IMR-90 (cell line): ENCODE measurements around the gene SERPINB1. TPM values are rescaled to one million over a fixed set of nuclear protein-coding genes. Genes with fewer than 3 reads are reported as not detected.
A peak's percentile ranks its signal among the peaks of the same experiment; 100 is the strongest.

ENCODE experiments used
- ATAC-seq: fragments of 200-7000 bp; cut with Tn5 transposase; 2 replicates; pipeline ENCODE4 v1.9.1; 2020; ENCODE audit warnings: low read depth, mild to moderate bottlenecking, moderate library complexity
- BruUV-seq: library from RNA; stranded (reverse); fragments of 400-500 nt; replicated peaks from 2 replicates; lab custom pipeline; 2021; lab: Mats Ljungman, UMichigan
- CTCF ChIA-PET: fragments of 300-600 bp; formaldehyde crosslinking; extraction: SDS; loops from one replicate; lab custom pipeline; 2021; ENCODE audit warnings: antibody characterized with exemption; lab: Yijun Ruan, JAX
- POLR2A ChIA-PET: fragments of 300-600 bp; sonication (Branson Sonifier 250); formaldehyde crosslinking; loops from one replicate; lab custom pipeline; 2022; ENCODE audit warnings: antibody characterized with exemption; ENCODE audit not compliant: unreplicated experiment; lab: Charles Lee
- DNase-seq: peaks from one replicate; pipeline ENCODE4 v3.0.0; 2013
- H2AFZ ChIP-seq: replicated peaks from 2 replicates; pipeline ENCODE3; 2013; ENCODE audit warnings: low read length, mild to moderate bottlenecking; ENCODE audit not compliant: poor library complexity
- H2AK5ac ChIP-seq: 2 replicates; pipeline ENCODE4 v1.6.1; 2013; ENCODE audit warnings: low read depth, low read length, inconsistent platforms
- H2AK9ac ChIP-seq: replicated peaks from 2 replicates; pipeline ENCODE3; 2013; ENCODE audit warnings: mild to moderate bottlenecking, low read depth, low read length, moderate library complexity; ENCODE audit not compliant: poor library complexity
- H2BK120ac ChIP-seq: 2 replicates; pipeline ENCODE4 v1.6.1; 2013; ENCODE audit warnings: low read depth, low read length, inconsistent platforms
- H2BK15ac ChIP-seq: 3 replicates; pipeline ENCODE4 v1.6.1; 2013; ENCODE audit warnings: low read depth, low read length, inconsistent platforms
- H2BK20ac ChIP-seq: 2 replicates; pipeline ENCODE4 v1.6.1; 2013; ENCODE audit warnings: low read depth, mild to moderate bottlenecking, inconsistent platforms, low read length, moderate library complexity
- H2BK5ac ChIP-seq: 2 replicates; pipeline ENCODE4 v1.6.1; 2013; ENCODE audit warnings: mild to moderate bottlenecking, low read depth, low read length, inconsistent platforms; ENCODE audit not compliant: poor library complexity, severe bottlenecking
- H3K14ac ChIP-seq: replicated peaks from 2 replicates; pipeline ENCODE4 v1.6.1; 2013; ENCODE audit warnings: low read depth, low read length, inconsistent platforms
- H3K18ac ChIP-seq: 2 replicates; pipeline ENCODE4 v1.6.1; 2013; ENCODE audit warnings: low read depth, low read length, control low read depth
- H3K23ac ChIP-seq: 2 replicates; pipeline ENCODE4 v1.6.1; 2013; ENCODE audit warnings: low read depth, low read length, inconsistent platforms
- H3K27ac ChIP-seq: 2 replicates; pipeline ENCODE4 v1.5.1; 2013; ENCODE audit warnings: mild to moderate bottlenecking, control low read depth, low read length; ENCODE audit not compliant: insufficient read depth
- H3K27me3 ChIP-seq: 2 replicates; pipeline ENCODE4 v1.6.1; 2013; ENCODE audit warnings: low read length; ENCODE audit not compliant: control insufficient read depth, insufficient read depth
- H3K36me3 ChIP-seq: 2 replicates; pipeline ENCODE4 v1.6.1; 2013; ENCODE audit warnings: low read length, mixed read lengths; ENCODE audit not compliant: control insufficient read depth, insufficient read depth
- H3K4ac ChIP-seq: 2 replicates; pipeline ENCODE4 v1.6.1; 2013; ENCODE audit warnings: low read depth, low read length, inconsistent platforms
- H3K4me1 ChIP-seq: 2 replicates; pipeline ENCODE4 v1.6.1; 2013; ENCODE audit warnings: low read length, mixed read lengths; ENCODE audit not compliant: control insufficient read depth, insufficient read depth
- H3K4me2 ChIP-seq: 2 replicates; pipeline ENCODE4 v1.6.1; 2013; ENCODE audit warnings: low read depth, mild to moderate bottlenecking, control low read depth, low read length, moderate library complexity
- H3K4me3 ChIP-seq: 2 replicates; pipeline ENCODE4 v1.5.1; 2013; ENCODE audit warnings: low read depth, mild to moderate bottlenecking, control low read depth, low read length, moderate library complexity; ENCODE audit not compliant: insufficient read depth
- H3K56ac ChIP-seq: 2 replicates; pipeline ENCODE4 v1.6.1; 2013; ENCODE audit warnings: low read length, inconsistent platforms; ENCODE audit not compliant: insufficient read depth; ENCODE audit errors: extremely low read depth
- H3K79me1 ChIP-seq, 2 experiments: 2 replicates each; pipeline ENCODE4 v1.6.1; 2013; ENCODE audit warnings: low read length in 2 of 2, inconsistent platforms in 1 of 2, low read depth in 1 of 2
- H3K9ac ChIP-seq: 2 replicates; pipeline ENCODE4 v1.6.1; 2013; ENCODE audit warnings: low read depth, low read length, control low read depth
- H3K9me1 ChIP-seq: 2 replicates; pipeline ENCODE4 v1.6.1; 2013; ENCODE audit warnings: low read length, inconsistent platforms; ENCODE audit not compliant: insufficient read depth
- H3K9me3 ChIP-seq: 2 replicates; pipeline ENCODE4 v1.6.1; 2013; ENCODE audit warnings: low read length; ENCODE audit not compliant: control insufficient read depth, insufficient read depth
- H4K20me1 ChIP-seq: 2 replicates; pipeline ENCODE4 v1.6.1; 2013; ENCODE audit warnings: low read length, inconsistent platforms; ENCODE audit not compliant: insufficient read depth
- H4K5ac ChIP-seq: 2 replicates; pipeline ENCODE4 v1.6.1; 2013; ENCODE audit warnings: mild to moderate bottlenecking, low read depth, low read length, control low read depth
- H4K8ac ChIP-seq, 2 experiments: 2 replicates each; pipeline ENCODE4 v1.6.1; 2013; ENCODE audit warnings: low read depth in 2 of 2, low read length in 2 of 2, control low read depth in 1 of 2, inconsistent platforms in 1 of 2
- H4K91ac ChIP-seq: 2 replicates; pipeline ENCODE4 v1.6.1; 2013; ENCODE audit warnings: low read depth, low read length, inconsistent platforms; ENCODE audit not compliant: insufficient read depth
- BHLHE40 ChIP-seq: fragments of 150-350 bp; IDR thresholded peaks from 2 replicates; pipeline ENCODE4 v1.6.1; 2016; ENCODE audit warnings: mild to moderate bottlenecking, low read depth, low read length
- CEBPB ChIP-seq: IDR thresholded peaks from 2 replicates; pipeline ENCODE4 v1.6.1; 2012; ENCODE audit warnings: low read depth, low read length, improper control_type of control experiment
- CHD1 ChIP-seq: IDR thresholded peaks from 2 replicates; pipeline ENCODE4 v1.6.1; 2012; ENCODE audit warnings: low read depth, low read length, improper control_type of control experiment
- CTCF ChIP-seq: conservative IDR thresholded peaks from 2 replicates; pipeline ENCODE4 v1.5.1; 2012; ENCODE audit warnings: mild to moderate bottlenecking, low read depth, low read length, improper control_type of control experiment
- ELK1 ChIP-seq: fragments of 150-350 bp; IDR thresholded peaks from 2 replicates; pipeline ENCODE4 v1.6.1; 2016; ENCODE audit warnings: low read depth, mild to moderate bottlenecking, low read length, moderate library complexity, borderline replicate concordance
- FOS ChIP-seq: fragments of 150-350 bp; IDR thresholded peaks from 2 replicates; pipeline ENCODE4 v1.6.1; 2016; ENCODE audit warnings: low read depth, low read length
- MAFK ChIP-seq: IDR thresholded peaks from 2 replicates; pipeline ENCODE4 v1.6.1; 2012; ENCODE audit warnings: low read depth, low read length, improper control_type of control experiment
- MXI1 ChIP-seq: IDR thresholded peaks from 2 replicates; pipeline ENCODE4 v1.6.1; 2012; ENCODE audit warnings: low read depth, mild to moderate bottlenecking, low read length, moderate library complexity, borderline replicate concordance
- NFE2L2 ChIP-seq: fragments of 150-350 bp; IDR thresholded peaks from 2 replicates; pipeline ENCODE4 v1.6.1; 2016; ENCODE audit warnings: low read depth, mild to moderate bottlenecking, low read length
- RCOR1 ChIP-seq: IDR thresholded peaks from 2 replicates; pipeline ENCODE4 v1.6.1; 2012; ENCODE audit warnings: mild to moderate bottlenecking, low read length, improper control_type of control experiment; ENCODE audit not compliant: insufficient replicate concordance
- RFX5 ChIP-seq: IDR thresholded peaks from 2 replicates; pipeline ENCODE4 v1.8.0; 2012; ENCODE audit warnings: low read depth, mild to moderate bottlenecking, low read length, moderate library complexity
- USF2 ChIP-seq: fragments of 150-350 bp; IDR thresholded peaks from 2 replicates; pipeline ENCODE4 v1.6.1; 2017; ENCODE audit warnings: mild to moderate bottlenecking, antibody characterized with exemption, low read length, low read depth
- WGBS, 2 experiments: methylation state at CpG; one replicate each; pipeline versions ENCODE4 v1.1.5 to v1.1.7; 2013; ENCODE audit warnings: missing lambda C conversion rate in 2 of 2; ENCODE audit not compliant: insufficient read length in 1 of 2; ENCODE audit errors: extremely low coverage in 2 of 2; 5-methylcytosine and 5-hydroxymethylcytosine counted together
- dilution Hi-C: fragments of 300-500 bp; cut with HindIII; formaldehyde crosslinking; loops from one replicate; pipeline ENCODE4 v1.14.3; 2018; ENCODE audit warnings: low sequenced_read_pairs; ENCODE audit not compliant: unreplicated experiment
- in situ Hi-C: fragments of 300-500 bp; cut with MboI; formaldehyde crosslinking; loops from 3 replicates; pipeline ENCODE4 v1.14.3; 2019; ENCODE audit warnings: low sequenced_read_pairs, inconsistent platforms, mixed read lengths
- intact Hi-C: fragments of 100-400 bp; cut with micrococcal nuclease; formaldehyde crosslinking; loops from 2 replicates; pipeline ENCODE4 v1.10.0; 2022
- polyA plus RNA-seq, 3 experiments: library from polyadenylated mRNA; depleted of rRNA; stranded (reverse); fragments of >200 nt; gene quantifications; 2 replicates each; pipeline ENCODE4 v1.2.3, GENCODE V29; 2012; ENCODE audit warnings: low replicate concordance in 1 of 3
- total RNA-seq: library from RNA; depleted of rRNA; stranded (reverse); fragments of >200 nt; gene quantifications from 2 replicates; pipeline ENCODE4 v1.2.3, GENCODE V29; 2012

Gene SERPINB1
- total and polyA plus RNA-seq, 2 of the 4 experiments (the other 2 are of a cell fraction): 6.1 to 9.1 TPM

- peaks cover 6% of the 10 kb centered on the region for H3K36me3 ChIP-seq
- H4K20me1 ChIP-seq: no peaks in the 10 kb centered on the region
- no peak overlapping the region for H3K14ac ChIP-seq
- BruUV-seq: no TSS peak
- WGBS, 2 experiments: no CpG with 5 or more reads among the region's 2 CpGs
- no peak overlapping the region for H4K91ac ChIP-seq
- H3K4ac ChIP-seq: no peak overlapping the region
- no peaks in the 10 kb centered on the region for H3K9me3 ChIP-seq
- no peak overlapping the region for H3K4me2 ChIP-seq
- no peak overlapping the region for H2AFZ ChIP-seq
- H4K5ac ChIP-seq: no peak overlapping the region
- no peak overlapping the region for H2BK5ac ChIP-seq
- no peak overlapping the region for H3K4me3 ChIP-seq
- H3K79me1 ChIP-seq: peaks cover 4 to 5% of the 10 kb centered on the region in 2 experiments; a peak in 3 of 4 replicates
- H4K8ac ChIP-seq: no peak overlapping the region
- no peak overlapping the region for H3K9ac ChIP-seq
- H2AK5ac ChIP-seq: no peak overlapping the region
- ATAC-seq (0 out of 2 replicates have a peak, but pooled peaks have one; percentile 44), DNase-seq (no peak)
- TF ChIP-seq NFE2L2 (no peak), CEBPB (no peak), RCOR1 (no peak), BHLHE40 (no peak), CTCF (no peak), RFX5 (no peak), MXI1 (no peak), CHD1 (no peak), USF2 (no peak), MAFK (no peak), ELK1 (no peak), FOS (no peak)
- intact Hi-C loops (no loop called here), dilution Hi-C loops (no loop called here), in situ Hi-C loops (no loop called here)
- H3K27me3 ChIP-seq: no peaks in the 10 kb centered on the region
- H3K23ac ChIP-seq: no peak overlapping the region
- H3K4me1 ChIP-seq: no peaks in the 10 kb centered on the region
- H3K56ac ChIP-seq: no peak overlapping the region
- H2BK15ac ChIP-seq: no peak overlapping the region
- H2BK120ac ChIP-seq: no peak overlapping the region
- H2BK20ac ChIP-seq: no peak overlapping the region
- H2AK9ac ChIP-seq: no peak overlapping the region
- no peaks in the 10 kb centered on the region for H3K9me1 ChIP-seq
- no peak overlapping the region for H3K18ac ChIP-seq
- POLR2A ChIA-PET: no interaction called here
- CTCF ChIA-PET: no interaction called here
- no peak overlapping the region for H3K27ac ChIP-seq
Measured at GRCh38 chr6:2831392-2831791, 10.3 kb downstream of the SERPINB1 start.
